C4-2B (cell line): ENCODE measurements around the gene MIS12.

Source experiments
- H3K27ac ChIP-seq: fragments of 450-650 bp; 2 replicates; pipeline ENCODE4 v1.5.1; 2017
- ZFX ChIP-seq: fragments of 450-650 bp; IDR thresholded peaks from 2 replicates; pipeline ENCODE4 v1.6.1; 2017
- TF ChIP-seq, protein P1 (sequence below): fragments of 450-650 bp; conservative IDR thresholded peaks from 2 replicates; pipeline ENCODE4 v1.5.1; 2017; ENCODE audit warnings: mild to moderate bottlenecking

MIS12 gene

GRCh38 chr17:5535436-5535835 is 49.1 kb downstream of the MIS12 start:
- TF ChIP-seq ZFX, result no peak
- TF ChIP-seq, protein P1, sequence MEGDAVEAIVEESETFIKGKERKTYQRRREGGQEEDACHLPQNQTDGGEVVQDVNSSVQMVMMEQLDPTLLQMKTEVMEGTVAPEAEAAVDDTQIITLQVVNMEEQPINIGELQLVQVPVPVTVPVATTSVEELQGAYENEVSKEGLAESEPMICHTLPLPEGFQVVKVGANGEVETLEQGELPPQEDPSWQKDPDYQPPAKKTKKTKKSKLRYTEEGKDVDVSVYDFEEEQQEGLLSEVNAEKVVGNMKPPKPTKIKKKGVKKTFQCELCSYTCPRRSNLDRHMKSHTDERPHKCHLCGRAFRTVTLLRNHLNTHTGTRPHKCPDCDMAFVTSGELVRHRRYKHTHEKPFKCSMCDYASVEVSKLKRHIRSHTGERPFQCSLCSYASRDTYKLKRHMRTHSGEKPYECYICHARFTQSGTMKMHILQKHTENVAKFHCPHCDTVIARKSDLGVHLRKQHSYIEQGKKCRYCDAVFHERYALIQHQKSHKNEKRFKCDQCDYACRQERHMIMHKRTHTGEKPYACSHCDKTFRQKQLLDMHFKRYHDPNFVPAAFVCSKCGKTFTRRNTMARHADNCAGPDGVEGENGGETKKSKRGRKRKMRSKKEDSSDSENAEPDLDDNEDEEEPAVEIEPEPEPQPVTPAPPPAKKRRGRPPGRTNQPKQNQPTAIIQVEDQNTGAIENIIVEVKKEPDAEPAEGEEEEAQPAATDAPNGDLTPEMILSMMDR, result no peak
- H3K27ac ChIP-seq, result no peak overlapping the region

DNA sequence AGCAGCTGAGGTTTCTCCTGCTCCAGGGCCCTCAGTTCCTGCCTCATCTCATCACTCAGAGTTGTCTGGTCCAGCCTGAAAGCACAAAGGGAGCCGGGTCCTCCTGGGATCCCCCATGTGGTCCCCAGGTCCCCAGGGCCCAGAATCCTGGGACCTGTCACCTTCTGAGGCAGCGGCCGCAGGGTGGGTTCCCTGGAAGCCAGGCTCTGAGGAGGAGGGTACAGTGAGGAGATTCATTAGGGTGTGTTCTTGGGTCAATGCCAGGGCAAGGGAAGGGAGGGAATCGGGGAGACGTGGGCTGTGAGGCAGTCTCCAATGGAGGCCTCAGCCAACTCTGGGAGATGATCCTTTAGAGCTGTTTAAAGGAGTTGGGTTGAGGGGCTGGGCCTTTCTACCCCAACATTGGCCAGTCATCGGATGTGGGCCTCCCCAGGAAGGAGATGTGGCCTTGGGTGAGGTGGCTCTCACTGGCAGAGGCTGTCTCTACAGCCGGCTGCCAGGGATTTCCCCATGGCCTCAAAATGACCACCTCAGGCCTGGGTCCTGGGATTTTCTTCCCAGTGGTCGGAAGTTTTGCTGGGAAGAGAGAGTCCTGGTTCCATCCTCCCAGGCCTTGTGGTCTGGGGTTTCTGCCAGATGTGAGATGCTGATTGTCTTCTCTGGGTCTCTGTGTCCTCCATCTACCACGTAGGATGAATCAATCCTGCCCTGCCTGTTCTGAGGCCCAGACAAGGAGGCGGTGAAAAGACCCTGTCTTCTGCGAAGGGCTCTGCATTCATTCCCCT is 50.7 kb downstream of the MIS12 start:
- TF ChIP-seq, protein P1, result no peak
- TF ChIP-seq ZFX, result no peak
- no peak overlapping the region for H3K27ac ChIP-seq

DNA sequence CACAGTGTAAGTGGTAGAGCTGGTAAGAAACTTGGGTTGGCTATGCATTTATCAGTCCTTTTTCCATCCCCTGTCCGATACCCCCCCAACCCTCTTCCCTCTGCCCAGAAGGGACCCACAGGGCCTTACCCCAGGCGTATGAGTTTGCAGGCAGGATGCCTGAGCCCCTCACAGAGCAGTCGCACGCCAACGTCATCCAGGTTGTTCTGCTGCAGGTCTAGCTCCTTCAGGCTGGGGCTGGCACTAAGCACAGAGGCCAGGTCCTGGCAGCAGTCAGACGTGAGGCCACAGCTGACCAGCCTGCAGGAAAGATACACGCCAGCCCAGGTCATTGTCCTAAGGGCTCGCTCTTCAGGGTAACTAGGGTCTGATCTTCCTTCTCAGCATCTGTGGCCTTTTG is 52.9 kb downstream of the MIS12 start:
- no peak overlapping the region for H3K27ac ChIP-seq
- no peak for TF ChIP-seq ZFX
- TF ChIP-seq, protein P1, result no peak

DNA sequence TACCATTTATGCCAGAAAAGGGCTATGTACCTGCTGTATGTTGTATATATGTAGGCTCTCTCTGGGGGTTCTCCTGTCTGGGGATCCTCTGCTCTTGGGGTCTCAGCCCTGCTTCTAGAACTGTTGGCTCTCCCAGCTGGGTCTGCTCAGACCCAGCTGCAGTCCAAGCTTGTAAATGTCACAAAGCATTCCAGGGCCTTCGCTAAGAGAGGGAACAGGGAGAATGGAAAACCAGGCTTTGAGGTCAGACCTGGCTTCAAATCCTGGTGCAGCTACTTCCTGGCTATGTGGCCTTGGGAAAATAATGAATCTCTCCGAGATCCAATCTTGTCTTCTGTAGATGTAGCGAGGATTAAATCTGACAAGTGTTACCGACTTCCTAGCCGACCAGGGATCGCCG is 54.0 kb downstream of the MIS12 start:
- TF ChIP-seq, protein P1, result no peak
- TF ChIP-seq ZFX, result no peak

More for the DNA sequence above, 54.0 kb downstream of the MIS12 start:
- H3K27ac ChIP-seq, result no peak overlapping the region
